22Rv1 (cell line): ENCODE data around the gene PTCD2.

Experiments
- H3K27ac ChIP-seq: fragments of 450-650 bp; 2 replicates; pipeline ENCODE4 v1.5.1; 2017
- ZFX ChIP-seq: fragments of 450-650 bp; IDR thresholded peaks from 2 replicates; pipeline ENCODE4 v1.6.1; 2017; ENCODE audit warnings: antibody characterized with exemption, borderline replicate concordance
- TF ChIP-seq, protein P1 (sequence below): fragments of 450-650 bp; IDR thresholded peaks from 2 replicates; pipeline ENCODE4 v1.5.1; 2017; ENCODE audit warnings: mild to moderate bottlenecking

Gene PTCD2

DNA sequence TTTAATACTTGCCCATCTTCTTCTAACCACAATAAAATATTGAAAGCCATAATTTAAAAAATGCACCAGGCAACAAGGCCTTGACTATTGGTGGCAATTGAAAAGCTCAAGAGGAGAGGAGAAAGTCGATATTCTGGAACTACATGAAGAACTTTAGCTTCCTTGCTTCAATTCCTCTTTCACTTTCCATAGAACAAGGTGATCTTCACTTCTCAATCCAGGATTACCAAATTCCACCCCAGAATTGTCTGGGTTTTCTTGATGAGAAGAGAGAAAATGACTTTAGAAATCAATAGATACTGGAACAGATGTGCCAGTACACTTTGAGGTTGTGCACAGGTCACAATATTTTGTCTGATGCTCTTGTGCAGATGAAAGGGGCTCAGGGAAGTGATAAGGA lies 52.2 kb downstream of the PTCD2 start:
- TF ChIP-seq ZFX, result no peak
- TF ChIP-seq, protein P1, sequence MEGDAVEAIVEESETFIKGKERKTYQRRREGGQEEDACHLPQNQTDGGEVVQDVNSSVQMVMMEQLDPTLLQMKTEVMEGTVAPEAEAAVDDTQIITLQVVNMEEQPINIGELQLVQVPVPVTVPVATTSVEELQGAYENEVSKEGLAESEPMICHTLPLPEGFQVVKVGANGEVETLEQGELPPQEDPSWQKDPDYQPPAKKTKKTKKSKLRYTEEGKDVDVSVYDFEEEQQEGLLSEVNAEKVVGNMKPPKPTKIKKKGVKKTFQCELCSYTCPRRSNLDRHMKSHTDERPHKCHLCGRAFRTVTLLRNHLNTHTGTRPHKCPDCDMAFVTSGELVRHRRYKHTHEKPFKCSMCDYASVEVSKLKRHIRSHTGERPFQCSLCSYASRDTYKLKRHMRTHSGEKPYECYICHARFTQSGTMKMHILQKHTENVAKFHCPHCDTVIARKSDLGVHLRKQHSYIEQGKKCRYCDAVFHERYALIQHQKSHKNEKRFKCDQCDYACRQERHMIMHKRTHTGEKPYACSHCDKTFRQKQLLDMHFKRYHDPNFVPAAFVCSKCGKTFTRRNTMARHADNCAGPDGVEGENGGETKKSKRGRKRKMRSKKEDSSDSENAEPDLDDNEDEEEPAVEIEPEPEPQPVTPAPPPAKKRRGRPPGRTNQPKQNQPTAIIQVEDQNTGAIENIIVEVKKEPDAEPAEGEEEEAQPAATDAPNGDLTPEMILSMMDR, result no peak
- H3K27ac ChIP-seq, result no peak overlapping the region

DNA sequence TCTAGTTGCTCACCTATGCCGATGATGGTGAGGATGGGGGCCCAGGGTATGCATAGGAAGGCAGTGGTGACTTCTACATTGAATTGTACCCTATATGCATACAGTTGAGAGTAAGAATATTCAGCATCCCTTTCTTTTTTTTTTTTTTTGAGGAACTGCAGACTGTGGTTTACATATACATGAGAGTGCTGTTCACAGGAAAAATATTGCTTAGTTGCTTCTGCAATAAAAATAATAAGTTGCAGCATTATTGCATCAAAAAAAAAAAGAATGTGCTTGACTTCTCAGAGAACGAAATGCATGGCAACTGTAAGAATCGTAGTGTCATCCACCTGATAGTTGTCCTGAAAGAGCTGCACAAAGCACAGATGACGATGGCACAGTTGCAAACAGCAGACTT lies 52.8 kb downstream of the PTCD2 start:
- no peak for TF ChIP-seq ZFX
- TF ChIP-seq, protein P1, result no peak
- H3K27ac ChIP-seq, result no peak overlapping the region

DNA sequence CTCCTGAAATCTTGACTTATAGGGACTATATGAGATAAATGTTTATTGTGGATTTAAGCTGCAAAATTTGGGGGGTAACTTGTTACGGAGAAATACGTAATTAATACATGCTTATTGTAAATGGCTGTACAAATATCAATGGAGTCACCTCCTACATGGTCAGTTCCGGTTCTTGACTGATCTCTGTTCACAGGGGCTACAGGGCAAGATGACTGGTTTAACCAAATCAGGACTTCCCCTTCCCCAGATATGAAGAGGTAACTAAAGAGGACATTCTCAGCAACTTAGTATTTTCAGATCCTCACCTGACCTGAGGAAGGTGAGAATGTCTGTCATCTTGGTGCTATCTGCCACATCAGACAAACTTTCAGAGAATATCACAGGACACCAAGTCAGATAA lies 54.7 kb downstream of the PTCD2 start:
- no peak for TF ChIP-seq ZFX
- no peak overlapping the region for H3K27ac ChIP-seq

DNA sequence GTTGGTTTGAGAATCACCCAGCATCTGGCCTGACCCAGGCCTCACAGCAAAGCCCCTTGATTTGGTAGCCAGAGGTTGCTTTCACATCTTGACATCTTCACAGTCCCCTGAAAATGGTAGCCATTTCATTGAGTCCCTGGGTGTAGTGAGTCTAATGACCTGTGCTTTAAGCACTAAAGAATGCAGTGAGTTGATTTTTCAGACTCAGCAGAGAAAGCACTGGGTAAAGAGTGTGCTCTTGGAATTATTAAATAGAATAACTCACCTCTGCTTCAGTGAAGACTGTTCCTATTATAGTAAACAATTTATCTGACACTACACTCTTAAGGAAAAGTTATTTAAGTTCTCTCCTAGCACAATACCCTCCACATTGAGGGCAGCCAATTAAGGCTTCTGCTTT lies 56.2 kb downstream of the PTCD2 start:
- TF ChIP-seq, protein P1, result no peak
- no peak for TF ChIP-seq ZFX
- H3K27ac ChIP-seq, result no peak overlapping the region

DNA sequence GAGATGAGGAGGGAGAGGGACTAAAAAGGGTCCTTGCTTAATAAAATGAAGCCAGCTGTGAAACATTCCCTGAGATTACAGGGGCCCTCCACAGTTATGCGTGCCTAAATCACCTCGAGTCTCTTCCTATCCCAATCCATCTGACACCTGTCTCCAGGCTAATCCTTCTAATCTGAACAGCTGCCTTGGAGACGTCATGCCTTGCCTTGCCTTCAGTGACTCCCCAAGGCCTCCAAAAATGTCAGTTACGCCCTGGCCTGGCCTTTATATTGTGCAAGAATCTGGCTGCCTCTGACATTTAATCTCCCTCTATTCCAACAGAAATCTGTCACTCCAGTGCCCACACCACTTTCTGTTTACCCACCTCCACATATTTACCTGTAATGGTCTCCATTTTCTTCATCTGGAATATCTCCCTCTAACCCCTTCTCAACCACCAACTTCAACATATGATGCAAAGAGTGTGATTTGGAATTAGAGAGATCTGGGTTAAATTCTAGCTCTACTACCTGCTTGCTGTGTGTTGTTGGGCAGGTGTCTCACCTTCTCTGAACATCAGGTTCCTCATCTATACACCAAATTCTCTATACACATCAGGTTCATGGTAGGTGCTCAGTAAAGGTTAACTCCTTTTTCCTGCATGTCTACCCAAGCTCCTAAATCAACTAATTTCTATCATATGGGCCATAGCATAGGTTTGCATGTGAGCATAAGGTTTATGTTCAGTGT lies 57.9 kb downstream of the PTCD2 start:
- TF ChIP-seq ZFX, result no peak
- TF ChIP-seq, protein P1, result no peak
- H3K27ac ChIP-seq, result no peak overlapping the region

DNA sequence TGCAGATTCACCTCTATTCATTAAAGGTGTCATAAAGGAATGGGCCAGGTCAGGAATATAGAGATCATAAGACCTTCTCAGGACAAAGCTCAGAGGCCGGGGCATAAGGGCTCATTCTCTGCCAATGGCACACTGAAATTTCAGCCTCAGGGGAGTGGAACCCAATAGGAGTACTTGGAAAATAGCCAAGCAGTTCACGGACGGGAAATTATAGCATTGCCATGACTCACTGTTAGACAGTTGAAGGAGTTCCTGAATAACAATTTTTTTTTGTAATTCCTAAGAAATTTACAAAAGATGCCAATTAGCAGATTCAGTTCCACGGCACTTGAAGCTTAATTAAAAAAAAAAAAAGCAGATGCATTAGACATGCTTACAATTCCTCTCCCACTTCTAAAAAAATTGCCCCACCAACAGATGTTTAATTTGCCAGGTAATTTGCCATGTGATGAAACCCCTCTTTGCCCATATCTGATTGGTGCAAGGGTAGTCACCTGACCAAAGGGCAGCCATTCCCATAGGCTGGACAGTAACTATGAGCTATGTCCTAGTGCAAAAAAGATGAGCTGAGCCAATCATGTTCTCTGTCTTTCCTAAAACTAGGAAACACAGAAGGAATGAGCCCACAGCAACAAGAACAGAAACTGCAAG lies 58.6 kb downstream of the PTCD2 start:
- H3K27ac ChIP-seq, result no peak overlapping the region

DNA sequence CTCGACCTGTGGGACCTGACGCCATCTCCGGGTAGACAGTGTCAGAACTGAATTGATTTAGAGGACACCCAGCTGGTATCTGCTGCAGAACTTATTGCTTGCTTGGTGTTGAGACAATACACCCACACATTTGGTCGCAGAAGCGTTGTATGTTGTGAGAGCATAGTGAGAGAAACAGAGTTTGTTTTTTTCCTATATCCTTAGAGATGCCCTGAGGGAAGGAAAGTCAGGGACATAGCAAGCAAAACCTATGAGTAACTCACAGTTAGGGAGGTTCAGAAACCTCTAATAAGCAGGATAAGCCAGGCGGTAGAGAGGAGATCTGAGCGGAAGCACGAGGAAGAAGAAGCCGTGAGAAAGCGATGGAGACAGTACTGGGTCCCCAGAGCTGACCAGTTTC lies 59.8 kb downstream of the PTCD2 start:
- no peak overlapping the region for H3K27ac ChIP-seq
- TF ChIP-seq, protein P1, result no peak
- TF ChIP-seq ZFX, result no peak

More for the DNA sequence above, 58.6 kb downstream of the PTCD2 start:
- no peak for TF ChIP-seq ZFX
- TF ChIP-seq, protein P1, result no peak
